SK-N-SH (cell line): Measurements from ENCODE around the gene SORBS1.

Experiments used
- CTCF ChIP-seq: fragments of 200-600 bp; sonication (generic); IDR thresholded peaks from 2 replicates; pipeline ENCODE4 v1.6.1; 2017; ENCODE audit warnings: antibody characterized with exemption, mild to moderate bottlenecking, moderate library complexity
- EP300 ChIP-seq, 2 experiments: IDR thresholded peaks; 2 replicates each; pipeline versions ENCODE4 v1.4.0 to v1.6.1; 2012; ENCODE audit warnings: borderline replicate concordance in 1 of 2, low read depth in 1 of 2, low read length in 1 of 2
- MXI1 ChIP-seq: IDR thresholded peaks from 2 replicates; pipeline ENCODE4 v1.6.1; 2012; ENCODE audit warnings: mild to moderate bottlenecking, low read depth, low read length, improper control_type of control experiment
- NRF1 ChIP-seq: IDR thresholded peaks from 2 replicates; pipeline ENCODE4 v1.6.1; 2012; ENCODE audit warnings: low read depth, mild to moderate bottlenecking, low read length
- PBX3 ChIP-seq: IDR thresholded peaks from 2 replicates; pipeline ENCODE4; 2012
- POLR2AphosphoS5 ChIP-seq: IDR thresholded peaks from 2 replicates; pipeline ENCODE4 v1.6.1; 2012; ENCODE audit warnings: low read depth, low read length
- RAD21 ChIP-seq: IDR thresholded peaks from 2 replicates; pipeline ENCODE4 v1.6.1; 2012; ENCODE audit warnings: mild to moderate bottlenecking, low read length
- REST ChIP-seq: IDR thresholded peaks from 2 replicates; pipeline ENCODE4 v1.6.1; 2012; ENCODE audit warnings: mild to moderate bottlenecking, low read depth, low read length, moderate library complexity
- RFX5 ChIP-seq: IDR thresholded peaks from 2 replicates; pipeline ENCODE4 v1.6.1; 2012; ENCODE audit warnings: mild to moderate bottlenecking, improper control_type of control experiment, low read length
- RXRA ChIP-seq: IDR thresholded peaks from 2 replicates; pipeline ENCODE4 v1.4.0; 2012; ENCODE audit warnings: low read depth, mild to moderate bottlenecking, borderline replicate concordance
- USF2 ChIP-seq: fragments of 150-350 bp; IDR thresholded peaks from 2 replicates; pipeline ENCODE4 v1.6.1; 2017; ENCODE audit warnings: antibody characterized with exemption, low read length, low read depth, borderline replicate concordance
- ZBTB33 ChIP-seq: IDR thresholded peaks from 2 replicates; pipeline ENCODE4 v1.4.0; 2012; ENCODE audit warnings: low read depth, borderline replicate concordance

- TF ChIP-seq POLR2AphosphoS5 (no peak), NRF1 (no peak), REST (no peak), MXI1 (no peak), CTCF (no peak), RAD21 (no peak), PBX3 (no peak), ZBTB33 (no peak), RXRA (no peak), EP300 (IDR thresholded peaks at IDR 0.05; ENCODE audit: borderline replicate concordance in 1 of 2, low read depth in 1 of 2, low read length in 1 of 2) (no peak), USF2 (no peak), RFX5 (no peak)
Observed at GRCh38 chr10:95321554-95322301, 239.4 kb downstream of the SORBS1 start.
